Esophagus muscularis mucosa (tissue), 4 donors: ENCODE results near the gene ST8SIA4.

ENCODE experiments used
- EP300 ChIP-seq: sonication (generic); formaldehyde crosslinking; IDR thresholded peaks from one replicate; pipeline ENCODE4 v1.6.1; 2017; ENCODE audit warnings: antibody characterized with exemption
- POLR2A ChIP-seq: fragments of 450-650 bp; IDR thresholded peaks from one replicate; pipeline ENCODE4 v1.6.1; 2017; ENCODE audit warnings: antibody characterized with exemption, moderate library complexity, mild to moderate bottlenecking, low read depth
- POLR2AphosphoS5 ChIP-seq, 2 donors: sonication (generic); formaldehyde crosslinking; IDR thresholded peaks; one replicate each; pipeline ENCODE4 v1.6.1; 2017; ENCODE audit warnings: antibody characterized with exemption in 2 of 2
- TF ChIP-seq, protein P1 (sequence below), 3 experiments: fragments of 200-600 bp in 2 of 3; fragments of 450-650 bp in 1 of 3; sonication (generic) in 2 of 3; IDR thresholded peaks; one replicate each; pipeline ENCODE4 v1.5.1; 2017 to 2019; ENCODE audit warnings: antibody characterized with exemption in 3 of 3, mild to moderate bottlenecking in 2 of 3, moderate library complexity in 1 of 3

DNA sequence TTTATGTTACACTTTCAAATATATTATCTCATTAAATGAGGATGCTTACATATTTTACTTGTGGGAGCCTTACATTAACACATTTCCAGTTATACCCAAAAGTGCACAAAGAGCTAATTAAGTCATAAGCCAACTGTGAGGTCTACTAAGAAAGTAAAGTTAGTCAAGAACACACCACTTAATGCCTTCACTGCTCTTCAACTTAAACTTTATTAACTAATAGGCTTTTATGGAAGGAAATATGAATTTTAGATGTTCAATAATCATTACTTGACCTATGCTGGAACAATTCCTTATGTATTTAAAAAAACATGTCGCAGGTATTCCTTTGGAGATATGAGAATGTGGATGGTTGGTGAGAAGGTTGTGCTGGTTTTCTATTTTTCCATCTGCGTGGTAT lies 3.4 kb downstream of the ST8SIA4 start:
- TF ChIP-seq, protein P1, sequence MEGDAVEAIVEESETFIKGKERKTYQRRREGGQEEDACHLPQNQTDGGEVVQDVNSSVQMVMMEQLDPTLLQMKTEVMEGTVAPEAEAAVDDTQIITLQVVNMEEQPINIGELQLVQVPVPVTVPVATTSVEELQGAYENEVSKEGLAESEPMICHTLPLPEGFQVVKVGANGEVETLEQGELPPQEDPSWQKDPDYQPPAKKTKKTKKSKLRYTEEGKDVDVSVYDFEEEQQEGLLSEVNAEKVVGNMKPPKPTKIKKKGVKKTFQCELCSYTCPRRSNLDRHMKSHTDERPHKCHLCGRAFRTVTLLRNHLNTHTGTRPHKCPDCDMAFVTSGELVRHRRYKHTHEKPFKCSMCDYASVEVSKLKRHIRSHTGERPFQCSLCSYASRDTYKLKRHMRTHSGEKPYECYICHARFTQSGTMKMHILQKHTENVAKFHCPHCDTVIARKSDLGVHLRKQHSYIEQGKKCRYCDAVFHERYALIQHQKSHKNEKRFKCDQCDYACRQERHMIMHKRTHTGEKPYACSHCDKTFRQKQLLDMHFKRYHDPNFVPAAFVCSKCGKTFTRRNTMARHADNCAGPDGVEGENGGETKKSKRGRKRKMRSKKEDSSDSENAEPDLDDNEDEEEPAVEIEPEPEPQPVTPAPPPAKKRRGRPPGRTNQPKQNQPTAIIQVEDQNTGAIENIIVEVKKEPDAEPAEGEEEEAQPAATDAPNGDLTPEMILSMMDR (IDR thresholded peaks at IDR 0.05): no peak
- TF ChIP-seq POLR2A (no peak), EP300 (no peak), POLR2AphosphoS5 (IDR thresholded peaks at IDR 0.05) (no peak)
